CD14-positive monocyte (primary cell): ENCODE data around the gene HOXA7. TPM values are rescaled to one million over a fixed set of nuclear protein-coding genes. Genes with fewer than 3 reads are reported as not detected.
A peak's percentile ranks its signal among the peaks of the same experiment; 100 is the strongest.

Source experiments
- DNase-seq, 3 donors: peaks; one replicate each; pipeline ENCODE4 v3.0.0-alpha.2; 2011 to 2022
- H2AFZ ChIP-seq: 2 replicates; pipeline ENCODE4 v1.6.0; 2012; ENCODE audit warnings: mild to moderate bottlenecking, low read depth, low read length, inconsistent platforms; ENCODE audit not compliant: insufficient read depth, poor library complexity, severe bottlenecking
- H3K27ac ChIP-seq, 2 donors: 1 replicate in 1 of 2; 2 replicates in 1 of 2; pipeline ENCODE4 v1.5.1; 2012 to 2013; ENCODE audit warnings: low read length in 2 of 2, control low read depth in 1 of 2, inconsistent platforms in 1 of 2, low read depth in 1 of 2, mild to moderate bottlenecking in 1 of 2
- H3K27me3 ChIP-seq, 2 donors: one replicate each; pipeline versions ENCODE4 v1.6.0 to v1.6.1; 2011 to 2013; ENCODE audit warnings: low read length in 2 of 2; ENCODE audit not compliant: control insufficient read depth in 2 of 2, insufficient read depth in 2 of 2
- H3K36me3 ChIP-seq, 2 donors: replicated peaks in 1 of 2; 1 replicate in 1 of 2; 2 replicates in 1 of 2; pipeline versions ENCODE4 v1.5.1 to v1.6.1; 2012 to 2013; ENCODE audit warnings: low read length in 2 of 2, control low read depth in 1 of 2, inconsistent platforms in 1 of 2, mild to moderate bottlenecking in 1 of 2; ENCODE audit not compliant: insufficient read depth in 2 of 2, control insufficient read depth in 1 of 2
- H3K4me1 ChIP-seq, 2 donors: 1 replicate in 1 of 2; 2 replicates in 1 of 2; pipeline versions ENCODE4 v1.5.1 to v1.6.1; 2012 to 2013; ENCODE audit warnings: low read length in 2 of 2, control low read depth in 1 of 2, inconsistent platforms in 1 of 2, mild to moderate bottlenecking in 1 of 2, moderate library complexity in 1 of 2; ENCODE audit not compliant: insufficient read depth in 2 of 2, control insufficient read depth in 1 of 2
- H3K4me2 ChIP-seq: replicated peaks from 2 replicates; pipeline ENCODE3; 2012; ENCODE audit warnings: low read length, moderate library complexity, mild to moderate bottlenecking; ENCODE audit not compliant: poor library complexity, severe bottlenecking; ENCODE audit errors: extremely low read depth
- H3K4me3 ChIP-seq, 3 experiments: fragments of 200-600 bp in 1 of 3; sonication (generic) in 1 of 3; replicated peaks in 1 of 3; 1 replicate in 2 of 3; 2 replicates in 1 of 3; pipeline ENCODE4 v1.5.1; 2011 to 2013; ENCODE audit warnings: low read length in 3 of 3, mild to moderate bottlenecking in 3 of 3, control low read depth in 2 of 3, low read depth in 2 of 3, inconsistent platforms in 1 of 3, moderate library complexity in 1 of 3
- H3K79me2 ChIP-seq: 2 replicates; pipeline ENCODE4 v1.6.0; 2012; ENCODE audit warnings: mild to moderate bottlenecking, control low read depth, inconsistent platforms, low read length, moderate library complexity; ENCODE audit not compliant: insufficient read depth
- H3K9ac ChIP-seq: 2 replicates; pipeline ENCODE4 v1.6.0; 2017; ENCODE audit warnings: low read length, mild to moderate bottlenecking; ENCODE audit not compliant: insufficient read depth, poor library complexity, severe bottlenecking
- H3K9me3 ChIP-seq, 2 donors: replicated peaks in 1 of 2; 1 replicate in 1 of 2; 2 replicates in 1 of 2; pipeline versions ENCODE4 v1.5.1 to v1.6.1; 2012 to 2013; ENCODE audit warnings: low read length in 2 of 2, control low read depth in 1 of 2; ENCODE audit not compliant: control insufficient read depth in 1 of 2, insufficient read depth in 1 of 2
- H4K20me1 ChIP-seq: 2 replicates; pipeline ENCODE4 v1.6.0; 2012; ENCODE audit warnings: mild to moderate bottlenecking, low read length, control low read depth, moderate library complexity; ENCODE audit not compliant: insufficient read depth
- H3K27ac Mint-ChIP-seq, 7 donors: one replicate each; pipeline ENCODE4 v1.8.0; 2020; ENCODE audit warnings: mild to moderate bottlenecking in 7 of 7, mixed read lengths in 7 of 7, moderate library complexity in 6 of 7, inconsistent platforms in 2 of 7
- H3K27me3 Mint-ChIP-seq, 3 donors: one replicate each; pipeline ENCODE4 v1.8.0; 2021 to 2022; ENCODE audit warnings: low read depth in 3 of 3, mild to moderate bottlenecking in 3 of 3, mixed read lengths in 3 of 3, moderate library complexity in 3 of 3, inconsistent platforms in 1 of 3
- H3K36me3 Mint-ChIP-seq, 2 donors: one replicate each; pipeline ENCODE4 v1.8.0; 2020; ENCODE audit warnings: mixed read lengths in 2 of 2, inconsistent platforms in 1 of 2, mild to moderate bottlenecking in 1 of 2
- H3K4me1 Mint-ChIP-seq: one replicate; pipeline ENCODE4 v1.8.0; 2020; ENCODE audit warnings: mild to moderate bottlenecking, mixed read lengths
- H3K4me3 Mint-ChIP-seq, 2 donors: one replicate each; pipeline ENCODE4 v1.8.0; 2020; ENCODE audit warnings: mild to moderate bottlenecking in 2 of 2, mixed read lengths in 2 of 2, moderate library complexity in 1 of 2
- H3K9me3 Mint-ChIP-seq, 7 donors: one replicate each; pipeline ENCODE4 v1.8.0; 2020 to 2022; ENCODE audit warnings: mixed read lengths in 7 of 7, mild to moderate bottlenecking in 6 of 7, moderate library complexity in 6 of 7, inconsistent platforms in 2 of 7
- CTCF ChIP-seq: fragments of 200-600 bp; IDR thresholded peaks from one replicate; pipeline ENCODE4 v1.8.0; 2022; ENCODE audit warnings: antibody characterized with exemption, mild to moderate bottlenecking
- WGBS: methylation state at CpG from one replicate; pipeline ENCODE4 v1.1.5; 2013; ENCODE audit warnings: missing lambda C conversion rate; ENCODE audit not compliant: insufficient coverage; 5-methylcytosine and 5-hydroxymethylcytosine counted together
- intact Hi-C, 2 donors: fragments of 100-400 bp; cut with micrococcal nuclease; formaldehyde crosslinking; loops; one replicate each; pipeline versions ENCODE4 v1.15.0 to v1.15.1; 2023
- polyA plus RNA-seq, 3 donors: library from polyadenylated mRNA; depleted of rRNA in 1 of 3; unstranded in 2 of 3; stranded (reverse) in 1 of 3; fragments of 300-500 nt in 2 of 3; fragments of >200 nt in 1 of 3; fragmentation: Illumina TruSeq in 2 of 3; gene quantifications; 1 replicate in 2 of 3; 2 replicates in 1 of 3; pipeline ENCODE4 v1.2.3, GENCODE V29; 2012 to 2021

The HOXA7 gene
- polyA plus RNA-seq, 3 donors: not detected

DNA sequence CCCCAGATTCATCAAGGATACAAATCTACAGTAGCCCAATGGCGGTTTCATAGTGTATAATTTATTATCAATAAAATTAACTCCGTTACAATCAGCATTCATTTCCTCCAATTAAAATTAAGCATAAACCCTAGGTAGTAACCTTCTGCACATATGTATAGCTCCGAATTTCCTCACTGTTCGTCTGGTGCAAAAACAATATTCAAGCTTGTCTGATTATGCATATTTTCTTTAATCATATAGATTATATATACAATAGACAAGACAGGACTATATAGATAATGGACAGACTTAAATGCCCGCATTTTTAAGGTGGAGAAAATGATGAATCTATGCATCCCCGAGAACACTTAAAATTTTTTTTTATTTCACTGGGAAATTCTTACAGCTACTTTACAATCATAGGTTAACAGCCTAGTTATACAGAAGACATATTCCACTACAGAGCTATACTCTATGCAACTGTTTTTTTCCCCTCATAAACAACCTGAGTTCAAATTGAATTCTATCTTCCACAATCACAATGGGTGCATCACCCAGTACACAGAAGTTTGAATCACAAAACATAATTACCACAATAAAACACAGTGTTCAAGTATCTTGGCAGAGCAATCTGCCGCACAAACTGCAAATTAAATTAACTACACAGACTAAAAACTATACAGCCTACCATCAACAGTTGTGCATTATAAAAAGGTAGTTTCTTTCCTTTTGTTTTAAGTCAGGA, 6.2 kb upstream of the HOXA7 start:
- Histone ChIP-seq H2AFZ (no peak overlapping the region), H3K27me3 (peaks cover 57 to 92% of the 10 kb centered on the region in 2 donors), H3K36me3 (no peaks in the 10 kb centered on the region), H3K4me1 (peaks cover 68 to 84% of the 10 kb centered on the region in 2 donors), H3K27ac (no peak overlapping the region), H3K4me3 (peak overlapping the region in 1 of 3 experiments; percentile 74), H4K20me1 (no peaks in the 10 kb centered on the region), H3K9ac (no peak overlapping the region), H3K9me3 (peaks cover 18 to 39% of the 10 kb centered on the region in 2 donors), H3K4me2 (peak overlapping the region; percentile 69), H3K79me2 (peaks cover 7% of the 10 kb centered on the region)
- Mint-ChIP-seq H3K9me3 (peaks cover 3 to 47% (median 35%) of the 10 kb centered on the region in 7 donors), H3K36me3 (peaks cover 16 to 38% of the 10 kb centered on the region in 2 donors), H3K4me1 (peaks cover 69% of the 10 kb centered on the region), H3K4me3 (peak overlapping the region in 1 of 2 donors; percentile 92), H3K27me3 (peaks cover 84 to 93% (median 86%) of the 10 kb centered on the region in 3 donors), H3K27ac (no peak overlapping the region)
- DNase-seq: no peak
- WGBS: no CpG with 5 or more reads among the region's 7 CpGs
- TF ChIP-seq CTCF: no peak
- intact Hi-C loops: loop anchor here (5.0 to 10.0 kb wide), 4 partner anchors 308 to 795 kb away; no protein-coding TSS in a partner anchor

DNA sequence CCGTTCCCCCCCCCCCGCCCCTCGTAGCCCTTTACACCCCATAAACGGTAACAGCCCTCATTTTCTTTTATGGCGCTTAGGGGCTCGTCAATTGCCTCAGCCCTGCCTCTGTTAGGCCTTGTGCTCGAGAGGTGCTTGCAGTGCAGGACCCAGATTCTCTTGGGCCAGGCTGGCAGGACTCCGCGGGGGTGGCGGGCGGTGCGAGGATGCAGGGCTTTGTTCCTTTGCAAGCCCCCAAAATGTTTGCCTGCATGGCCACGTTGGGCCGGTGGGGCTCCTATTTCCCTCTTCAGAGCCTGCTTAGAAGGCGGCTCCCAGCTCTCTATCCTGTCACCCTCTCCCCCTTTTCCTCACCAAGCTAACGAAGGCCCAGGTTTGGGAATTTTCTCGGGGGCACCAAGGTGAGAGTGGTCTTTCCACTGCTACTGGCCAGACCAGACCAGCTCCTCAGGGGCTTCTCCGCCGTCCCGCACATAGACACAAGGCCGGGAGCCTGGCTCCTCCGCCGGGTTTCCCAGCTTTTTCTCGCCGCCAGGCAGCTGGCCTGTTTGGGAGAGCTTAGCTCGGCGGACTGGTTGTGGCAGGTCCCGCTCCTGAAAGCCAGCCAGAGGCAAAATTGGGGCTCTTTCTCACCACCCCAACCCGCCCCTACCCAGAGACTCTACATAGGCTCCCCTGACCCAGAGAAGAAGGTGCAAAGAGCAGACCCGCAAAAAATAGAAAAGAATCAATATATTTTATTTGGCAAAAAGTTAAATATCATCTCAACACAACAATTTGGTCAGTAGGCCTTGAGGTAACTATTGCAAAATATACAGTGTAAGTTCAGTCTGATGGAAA, 5.5 kb upstream of the HOXA7 start:
- H3K4me1 Mint-ChIP-seq: peaks cover 68% of the 10 kb centered on the region

More for the DNA sequence above, 5.5 kb upstream of the HOXA7 start:
- TF ChIP-seq CTCF: no peak
- WGBS: 12% methylated on average over 16 of the region's 30 CpGs
- peaks cover 13 to 39% of the 10 kb centered on the region in 2 donors for H3K9me3 ChIP-seq
- H4K20me1 ChIP-seq: no peaks in the 10 kb centered on the region
- DNase-seq: no peak
- H3K4me3 ChIP-seq: peak overlapping the region in 1 of 3 experiments; percentile 94
- H3K4me2 ChIP-seq: peak overlapping the region; percentile 92
- no peaks in the 10 kb centered on the region for H3K36me3 ChIP-seq
- H3K4me3 Mint-ChIP-seq: peak overlapping the region; percentile 16 to 92
- H3K4me1 ChIP-seq: peaks cover 64 to 79% of the 10 kb centered on the region in 2 donors
- H3K79me2 ChIP-seq: peaks cover 7% of the 10 kb centered on the region
- peaks cover 84 to 93% (median 86%) of the 10 kb centered on the region in 3 donors for H3K27me3 Mint-ChIP-seq
- no peak overlapping the region for H3K9ac ChIP-seq
- H3K27me3 ChIP-seq: peaks cover 59 to 92% of the 10 kb centered on the region in 2 donors
- H3K27ac ChIP-seq: no peak overlapping the region
- H2AFZ ChIP-seq: no peak overlapping the region
- peaks cover 0 to 49% (median 34%) of the 10 kb centered on the region in 7 donors for H3K9me3 Mint-ChIP-seq
- intact Hi-C loops: loop anchor here (5.0 to 10.0 kb wide), 4 partner anchors 307 to 795 kb away; no protein-coding TSS in a partner anchor
- no peak overlapping the region for H3K27ac Mint-ChIP-seq
- peaks cover 11 to 35% of the 10 kb centered on the region in 2 donors for H3K36me3 Mint-ChIP-seq
